22Rv1 (cell line): ENCODE measurements around the gene SEZ6.
"Not testable (repeated sequence)": the region's sequence is repeated elsewhere in the genome, so short reads cannot be mapped to it uniquely, and the experiment has no call there.

ENCODE experiments used
- H3K27ac ChIP-seq: fragments of 450-650 bp; 2 replicates; pipeline ENCODE4 v1.5.1; 2017
- ZFX ChIP-seq: fragments of 450-650 bp; IDR thresholded peaks from 2 replicates; pipeline ENCODE4 v1.6.1; 2017; ENCODE audit warnings: antibody characterized with exemption, borderline replicate concordance
- TF ChIP-seq, protein P1 (sequence below): fragments of 450-650 bp; IDR thresholded peaks from 2 replicates; pipeline ENCODE4 v1.5.1; 2017; ENCODE audit warnings: mild to moderate bottlenecking

Gene SEZ6

DNA sequence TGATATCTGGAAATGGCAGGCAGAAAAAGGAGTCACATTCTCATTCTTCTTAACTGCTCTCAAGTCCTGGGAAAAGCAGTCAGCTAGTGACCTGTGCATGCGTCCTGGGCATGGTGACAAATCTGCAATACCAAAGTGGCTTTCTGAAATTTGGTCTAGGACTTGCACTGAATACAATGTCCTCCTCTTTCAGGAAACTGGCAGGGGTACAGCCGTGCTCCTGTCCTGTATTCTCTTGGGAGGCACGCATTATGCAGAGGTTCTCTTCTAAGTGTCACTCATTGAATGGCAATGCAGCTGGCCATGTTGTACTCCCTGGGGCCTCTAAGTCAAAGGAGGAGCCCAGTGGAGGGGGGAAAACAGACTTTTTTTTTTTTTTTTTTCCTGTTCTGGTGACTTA is 65.2 kb downstream of the SEZ6 start:
- TF ChIP-seq, protein P1, sequence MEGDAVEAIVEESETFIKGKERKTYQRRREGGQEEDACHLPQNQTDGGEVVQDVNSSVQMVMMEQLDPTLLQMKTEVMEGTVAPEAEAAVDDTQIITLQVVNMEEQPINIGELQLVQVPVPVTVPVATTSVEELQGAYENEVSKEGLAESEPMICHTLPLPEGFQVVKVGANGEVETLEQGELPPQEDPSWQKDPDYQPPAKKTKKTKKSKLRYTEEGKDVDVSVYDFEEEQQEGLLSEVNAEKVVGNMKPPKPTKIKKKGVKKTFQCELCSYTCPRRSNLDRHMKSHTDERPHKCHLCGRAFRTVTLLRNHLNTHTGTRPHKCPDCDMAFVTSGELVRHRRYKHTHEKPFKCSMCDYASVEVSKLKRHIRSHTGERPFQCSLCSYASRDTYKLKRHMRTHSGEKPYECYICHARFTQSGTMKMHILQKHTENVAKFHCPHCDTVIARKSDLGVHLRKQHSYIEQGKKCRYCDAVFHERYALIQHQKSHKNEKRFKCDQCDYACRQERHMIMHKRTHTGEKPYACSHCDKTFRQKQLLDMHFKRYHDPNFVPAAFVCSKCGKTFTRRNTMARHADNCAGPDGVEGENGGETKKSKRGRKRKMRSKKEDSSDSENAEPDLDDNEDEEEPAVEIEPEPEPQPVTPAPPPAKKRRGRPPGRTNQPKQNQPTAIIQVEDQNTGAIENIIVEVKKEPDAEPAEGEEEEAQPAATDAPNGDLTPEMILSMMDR: no peak
- TF ChIP-seq ZFX: no peak
- H3K27ac ChIP-seq: peak overlapping the region; percentile 35; the same call in 1 of the 2 replicates

DNA sequence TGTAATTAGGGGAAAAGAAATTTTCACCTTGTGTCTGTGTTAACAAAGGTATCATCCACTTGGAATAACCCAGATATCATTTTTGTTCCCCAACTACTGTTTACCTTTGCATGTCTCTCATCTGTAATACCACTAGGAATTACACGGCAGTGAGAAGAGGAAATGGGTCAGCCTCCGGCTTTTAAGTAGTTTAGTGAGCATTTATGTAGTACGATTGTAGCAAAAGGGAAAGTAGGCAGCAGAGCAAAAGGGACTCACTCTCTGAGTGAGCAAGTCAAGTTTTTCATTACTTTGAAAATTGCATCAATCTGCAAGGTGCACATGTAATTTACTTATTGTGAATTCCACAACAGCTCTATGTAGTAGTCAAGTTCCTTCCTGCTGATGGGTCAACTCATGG is 65.7 kb downstream of the SEZ6 start:
- H3K27ac ChIP-seq: no peak overlapping the region
- TF ChIP-seq, protein P1: no peak
- no peak for TF ChIP-seq ZFX

DNA sequence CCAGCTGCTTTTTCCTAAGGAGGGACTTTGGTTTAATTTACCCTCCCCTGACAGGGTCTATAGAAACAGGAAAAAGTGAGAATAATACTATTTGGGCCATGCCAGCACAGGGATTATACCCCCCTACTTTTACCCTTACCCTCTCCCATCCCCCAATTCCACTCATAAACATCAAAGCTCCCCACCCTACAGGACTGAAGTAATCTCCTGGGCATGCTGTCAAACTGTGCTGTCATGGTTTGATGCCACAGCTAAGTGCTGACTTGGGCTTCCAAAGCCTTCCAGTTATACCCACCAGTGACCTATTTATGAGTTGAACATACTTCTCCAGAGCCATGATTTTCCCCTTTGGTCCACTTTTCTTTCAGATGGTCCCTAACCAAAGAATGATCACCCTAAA is 67.3 kb downstream of the SEZ6 start:
- no peak overlapping the region for H3K27ac ChIP-seq

DNA sequence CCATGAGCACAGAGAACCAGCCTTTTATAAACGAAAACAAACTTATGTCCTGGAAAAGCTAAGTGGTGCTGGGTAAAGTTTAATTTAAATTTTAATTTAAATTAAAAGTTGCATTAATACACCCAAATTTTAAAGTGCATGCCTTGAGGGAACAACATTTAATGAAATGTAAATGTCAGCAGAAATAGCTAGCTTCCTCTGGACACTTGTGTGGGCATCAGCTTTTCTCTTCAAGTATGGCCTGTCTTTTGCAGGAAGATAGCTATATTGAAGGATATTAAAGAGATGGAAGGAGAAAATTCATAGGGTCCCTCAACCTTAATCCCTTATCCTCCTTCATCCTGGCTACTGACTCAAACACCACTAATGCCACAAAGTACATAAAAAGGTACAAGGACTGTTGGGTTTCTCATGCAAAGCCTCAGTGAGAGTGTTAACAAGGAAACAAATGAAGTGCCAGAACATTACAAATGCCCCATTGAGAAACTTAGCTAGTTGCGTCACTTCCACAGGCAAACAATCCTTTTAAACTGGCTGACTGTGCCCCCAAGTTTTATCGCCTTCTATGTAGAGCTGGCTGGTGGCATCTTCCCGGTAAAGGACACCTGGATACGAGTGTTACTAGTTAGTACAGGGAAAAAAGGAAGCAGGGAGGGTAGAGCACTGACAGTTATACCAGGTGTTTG is 68.6 kb downstream of the SEZ6 start:
- no peak overlapping the region for H3K27ac ChIP-seq

More for the DNA sequence above, 67.3 kb downstream of the SEZ6 start:
- TF ChIP-seq, protein P1: no peak
- TF ChIP-seq ZFX: no peak

DNA sequence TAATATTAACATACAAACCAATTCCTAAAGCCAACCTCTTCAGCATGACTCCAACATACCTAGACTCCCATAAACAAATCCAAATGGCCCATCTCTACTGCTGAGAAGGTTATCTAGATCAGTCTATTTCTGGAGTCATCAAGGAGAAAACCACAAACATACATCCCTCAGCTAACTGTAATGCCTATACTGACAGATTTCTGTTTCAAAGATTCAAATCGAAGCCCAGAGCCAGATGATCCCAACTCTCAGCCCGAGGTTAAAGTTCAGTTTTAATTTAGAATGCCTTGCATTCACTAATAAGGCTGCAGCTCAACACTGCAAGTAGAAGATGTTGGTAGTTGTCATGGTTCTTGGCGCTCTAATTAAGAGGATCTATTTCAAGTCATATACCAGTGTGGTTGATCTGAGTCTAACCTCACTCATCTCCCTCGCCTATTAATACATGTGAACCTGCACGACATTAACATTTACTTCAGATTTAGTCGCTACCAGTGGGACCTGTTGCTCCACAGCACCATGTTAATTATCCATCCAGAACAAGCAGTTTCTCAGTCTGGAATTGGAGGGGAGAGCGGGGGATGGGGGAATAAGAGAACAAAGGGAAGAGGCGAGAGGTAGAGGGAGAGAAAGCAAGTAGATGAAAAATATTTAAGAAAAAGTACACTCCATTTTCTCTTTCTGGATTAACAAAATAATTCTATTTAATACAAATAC is 69.9 kb downstream of the SEZ6 start:
- no peak overlapping the region for H3K27ac ChIP-seq
- TF ChIP-seq ZFX: no peak
- TF ChIP-seq, protein P1: no peak

More for the DNA sequence above, 68.6 kb downstream of the SEZ6 start:
- TF ChIP-seq, protein P1: no peak
- no peak for TF ChIP-seq ZFX

DNA sequence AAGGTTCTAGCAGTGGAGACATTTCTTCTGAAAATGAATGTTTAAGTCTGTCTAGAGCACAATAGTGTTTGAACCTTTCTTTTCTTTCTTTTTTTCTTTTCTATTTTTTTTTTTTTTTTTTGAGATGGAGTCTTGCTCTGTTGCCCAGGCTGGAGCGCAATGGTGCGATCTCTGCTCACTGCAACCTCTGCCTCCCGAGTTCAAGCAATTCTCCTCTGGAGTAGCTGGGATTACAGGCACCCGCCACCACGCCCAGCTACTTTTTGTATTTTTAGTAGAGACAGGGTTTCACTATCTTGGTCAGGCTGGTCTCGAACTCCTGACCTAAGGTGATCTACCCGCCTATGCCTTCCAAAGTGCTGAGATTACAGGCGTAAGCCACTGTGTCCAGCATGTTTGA is 71.3 kb downstream of the SEZ6 start:
- H3K27ac ChIP-seq: not testable (repeated sequence)

DNA sequence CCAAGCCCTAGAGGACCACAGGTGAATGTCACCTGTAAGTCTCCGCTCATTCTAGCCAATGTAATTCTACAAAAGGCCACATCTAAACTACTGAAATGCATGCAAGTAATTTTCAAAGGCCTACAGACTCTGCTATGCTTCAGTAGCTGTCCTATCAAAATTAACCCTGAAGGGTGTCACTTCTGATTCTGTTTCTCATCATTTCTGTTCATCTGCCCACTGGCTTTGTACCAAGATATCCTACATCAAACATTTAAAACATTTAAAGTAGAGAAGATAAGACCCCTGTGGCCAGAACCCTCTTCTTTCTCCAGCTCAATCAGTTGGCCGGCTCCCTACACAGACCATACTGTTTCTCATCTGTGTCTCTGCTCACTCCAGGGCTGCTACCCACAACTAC is 76.0 kb downstream of the SEZ6 start:
- no peak overlapping the region for H3K27ac ChIP-seq
- no peak for TF ChIP-seq ZFX
- TF ChIP-seq, protein P1: no peak
